Esophagus muscularis mucosa (tissue), 4 donors: ENCODE data around the gene ZBTB8OS.

ENCODE experiments used
- CTCF ChIP-seq, 3 experiments: fragments of 200-600 bp in 2 of 3; fragments of 450-650 bp in 1 of 3; sonication (generic) in 2 of 3; IDR thresholded peaks; one replicate each; pipeline ENCODE4 v1.5.1; 2017 to 2019; ENCODE audit warnings: antibody characterized with exemption in 3 of 3, mild to moderate bottlenecking in 2 of 3, moderate library complexity in 1 of 3
- EP300 ChIP-seq: sonication (generic); formaldehyde crosslinking; IDR thresholded peaks from one replicate; pipeline ENCODE4 v1.6.1; 2017; ENCODE audit warnings: antibody characterized with exemption
- POLR2A ChIP-seq: fragments of 450-650 bp; IDR thresholded peaks from one replicate; pipeline ENCODE4 v1.6.1; 2017; ENCODE audit warnings: antibody characterized with exemption, moderate library complexity, mild to moderate bottlenecking, low read depth

- TF ChIP-seq EP300: no peak
- no peak for TF ChIP-seq CTCF (IDR thresholded peaks at IDR 0.05)
- TF ChIP-seq POLR2A: no peak
These were observed 26.6 kb upstream of the ZBTB8OS start for GRCh38 chr1:32676945-32677344.
